ENCODE results near the gene SLCO6A1.

DNA sequence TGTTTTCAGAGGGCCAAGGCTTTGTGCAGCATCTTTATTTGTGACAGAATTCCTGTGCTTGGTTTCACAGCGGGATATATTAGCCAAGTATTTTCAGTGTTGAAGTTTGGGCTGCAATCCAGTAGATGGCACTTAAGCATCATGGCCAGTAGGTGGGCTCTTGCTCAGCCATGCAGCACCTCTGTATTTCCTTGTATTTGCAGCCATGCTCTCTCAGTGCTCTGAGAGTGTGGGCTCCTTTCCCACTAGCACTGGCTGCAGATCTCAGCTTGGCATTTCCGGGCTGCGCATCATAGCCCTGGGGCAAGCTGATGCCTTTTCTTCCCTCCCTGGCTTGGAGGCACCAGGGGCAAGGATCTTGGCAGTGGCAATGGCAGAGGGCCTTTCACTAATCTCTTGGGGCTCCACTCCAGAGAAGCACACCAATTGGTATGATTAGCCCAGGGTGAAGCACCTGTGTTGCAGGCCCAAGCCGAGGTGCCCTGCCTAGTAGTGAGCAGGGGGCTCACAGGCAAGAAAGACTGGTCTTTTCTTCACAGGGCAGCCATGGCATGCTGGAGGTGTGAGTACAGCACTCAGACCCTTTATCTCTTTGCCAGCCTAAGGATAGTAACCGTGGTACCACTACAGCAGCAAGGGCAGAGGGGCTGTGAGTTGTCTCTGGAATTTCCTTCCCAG lies 48.3 kb downstream of the SLCO6A1 start:
- TF ChIP-seq POLR2AphosphoS5 (IDR thresholded peaks at IDR 0.05; ENCODE audit: borderline replicate concordance, low read depth, low read length) (no peak), EZH2 (IDR thresholded peaks at IDR 0.05) (no peak), FOXP2 (optimal IDR thresholded peaks at IDR 0.05; ENCODE audit: control extremely low read depth, extremely low read length, insufficient read depth) (no peak)

Data from SK-N-MC (cell line).